ENCODE data around the gene NTSR2.

- TF ChIP-seq CEBPB (IDR thresholded peaks at IDR 0.05), result no peak
- no peak for TF ChIP-seq POLR2A (IDR thresholded peaks at IDR 0.05; ENCODE audit: low read length)
- TF ChIP-seq CTCF (IDR thresholded peaks at IDR 0.05), result no peak
- no peak for TF ChIP-seq TP53 (CRISPR knock-in tag; IDR thresholded peaks at IDR 0.05)
- TF ChIP-seq RAD21 (conservative IDR thresholded peaks at IDR 0.05 in 1 of 2, IDR thresholded peaks at IDR 0.05 in 1 of 2), result no peak
- TF ChIP-seq RFX5 (IDR thresholded peaks at IDR 0.05), result no peak
- TF ChIP-seq POLR2AphosphoS2 (conservative IDR thresholded peaks at IDR 0.05; ENCODE audit: low read length), result no peak
- no peak for TF ChIP-seq HMGXB4 (CRISPR knock-in tag; IDR thresholded peaks at IDR 0.05; ENCODE audit: borderline replicate concordance)
- no peak for TF ChIP-seq HES2 (IDR thresholded peaks at IDR 0.05)
Measured at GRCh38 chr2:11709293-11709692, 39.3 kb upstream of the NTSR2 start.

All from A549 (cell line).